ENCODE measurements around the gene TECPR1.

TECPR1 gene

GRCh38 chr7:98242934-98243333, 9.1 kb downstream of the TECPR1 start:
- no peak for DNase-seq (ENCODE audit: low spot score)

GRCh38 chr7:98242342-98242741, 9.7 kb downstream of the TECPR1 start:
- no peak for DNase-seq (ENCODE audit: low spot score)

GRCh38 chr7:98241674-98242241, 10.3 kb downstream of the TECPR1 start:
- no peak for DNase-seq (ENCODE audit: low spot score)

- DNase-seq (ENCODE audit: low spot score) = peak; percentile 93
Measured at GRCh38 chr7:98240961-98241673, 10.9 kb downstream of the TECPR1 start.

- DNase-seq (ENCODE audit: low spot score) = no peak
Measured at GRCh38 chr7:98238976-98239375, 13.1 kb downstream of the TECPR1 start.

GRCh38 chr7:98238076-98238475, 14.0 kb downstream of the TECPR1 start:
- DNase-seq (ENCODE audit: low spot score) = no peak

- peak; percentile 3 for DNase-seq (ENCODE audit: low spot score)
Measured at GRCh38 chr7:98236355-98237185, 15.5 kb downstream of the TECPR1 start.

- DNase-seq (ENCODE audit: low spot score) = peak; percentile 3
Measured at GRCh38 chr7:98235901-98236300, 16.1 kb downstream of the TECPR1 start.

- DNase-seq (ENCODE audit: low spot score) = no peak
Measured at GRCh38 chr7:98234429-98235147, 17.4 kb downstream of the TECPR1 start.

- peak; percentile 11 for DNase-seq (ENCODE audit: low spot score)
Measured at GRCh38 chr7:98233219-98234070, 18.6 kb downstream of the TECPR1 start.

GRCh38 chr7:98232799-98233198, 19.2 kb downstream of the TECPR1 start:
- DNase-seq (ENCODE audit: low spot score) = peak; percentile 4

GRCh38 chr7:98232263-98232585, 19.8 kb downstream of the TECPR1 start:
- DNase-seq (ENCODE audit: low spot score) = peak; percentile 2

GRCh38 chr7:98231493-98232262, 20.4 kb downstream of the TECPR1 start:
- DNase-seq (ENCODE audit: low spot score) = peak; percentile 5

GRCh38 chr7:98230746-98231471, 21.1 kb downstream of the TECPR1 start:
- DNase-seq (ENCODE audit: low spot score) = peak; percentile 11

GRCh38 chr7:98229991-98230745, 21.9 kb downstream of the TECPR1 start:
- DNase-seq (ENCODE audit: low spot score) = peak; percentile 41

GRCh38 chr7:98229441-98229840, 22.6 kb downstream of the TECPR1 start:
- DNase-seq (ENCODE audit: low spot score) = peak; percentile 19

- DNase-seq (ENCODE audit: low spot score) = peak; percentile 6
Measured at GRCh38 chr7:98228801-98229200, 23.2 kb downstream of the TECPR1 start.

- no peak for DNase-seq (ENCODE audit: low spot score)
Measured at GRCh38 chr7:98227939-98228338, 24.1 kb downstream of the TECPR1 start.

GRCh38 chr7:98225913-98226614, 26.0 kb downstream of the TECPR1 start:
- DNase-seq (ENCODE audit: low spot score) = no peak
